Measurements from ENCODE around the gene NUDCD3. TPM values are rescaled to one million over a fixed set of nuclear protein-coding genes. Genes with fewer than 3 reads are reported as not detected.

NUDCD3 gene
- total RNA-seq, 1 experiment from 2014 or later = 94.6 TPM

GRCh38 chr7:44505595-44505994, 15.1 kb upstream of the NUDCD3 start:
- Histone ChIP-seq H3K27me3 (ENCODE audit: insufficient read depth, low read length) (no peaks in the 10 kb centered on the region), H2AFZ (ENCODE audit: low read depth, low read length, poor library complexity, severe bottlenecking) (no peak overlapping the region), H3K27ac (ENCODE audit: low read depth, low read length) (no peak overlapping the region), H3K36me3 (ENCODE audit: control insufficient read depth in 1 of 2, insufficient read depth in 2 of 2, low read length in 2 of 2) (no peaks in the 10 kb centered on the region), H3K9me2 (ENCODE audit: insufficient read depth) (no peaks in the 10 kb centered on the region), H3K9me3 (ENCODE audit: control insufficient read depth in 1 of 2, insufficient read depth in 1 of 2, low read depth in 1 of 2, low read length in 2 of 2) (no peaks in the 10 kb centered on the region), H3K4me1 (ENCODE audit: control insufficient read depth in 1 of 2, insufficient read depth in 2 of 2, low read length in 2 of 2) (no peaks in the 10 kb centered on the region), H3K79me2 (ENCODE audit: insufficient read depth, low read length) (no peaks in the 10 kb centered on the region), H3K4me3 (replicated peaks in 1 of 2; ENCODE audit: low read depth in 1 of 2, low read length in 2 of 2) (no peak overlapping the region), H3K4me2 (ENCODE audit: low read length) (no peak overlapping the region), H3K9ac (ENCODE audit: low read length) (no peak overlapping the region), H4K20me1 (ENCODE audit: insufficient read depth) (no peaks in the 10 kb centered on the region)
- no peak for ATAC-seq
- no peak for DNase-seq (ENCODE audit: low read depth, low spot score)
- no TSS peak for BruUV-seq (replicated peaks)
- ChIA-PET CTCF (no interaction called here), RAD21 (ENCODE audit: low non-redundant PET in 1 of 2, low total read pairs in 2 of 2, uncharacterized antibody in 2 of 2, unreplicated experiment in 2 of 2) (no interaction called here), POLR2A (no interaction called here)
- no peak for TF ChIP-seq ZFX (IDR thresholded peaks at IDR 0.05)
- TF ChIP-seq CEBPB (IDR thresholded peaks at IDR 0.05; ENCODE audit: low read depth) = no peak
- no peak for TF ChIP-seq EGR1 (IDR thresholded peaks at IDR 0.05; ENCODE audit: low read depth)
- no peak for TF ChIP-seq SP1 (IDR thresholded peaks at IDR 0.05; ENCODE audit: low read depth)
- TF ChIP-seq EZH2 (IDR thresholded peaks at IDR 0.05) = no peak
- no peak for TF ChIP-seq REST (IDR thresholded peaks at IDR 0.05; ENCODE audit: low read depth)
- TF ChIP-seq TCF7L2 (IDR thresholded peaks at IDR 0.05; ENCODE audit: borderline replicate concordance, extremely low read depth, insufficient read depth, insufficient read length) = no peak
- TF ChIP-seq POLR2A (IDR thresholded peaks at IDR 0.05; ENCODE audit: borderline replicate concordance, extremely low read depth, insufficient read depth, insufficient read length) = no peak
- TF ChIP-seq ELF1 (IDR thresholded peaks at IDR 0.05; ENCODE audit: borderline replicate concordance, low read depth) = no peak
- TF ChIP-seq POLR2AphosphoS5 (IDR thresholded peaks at IDR 0.05; ENCODE audit: low read depth, low read length) = no peak
- no peak for TF ChIP-seq EZH2phosphoT487 (IDR thresholded peaks at IDR 0.05; ENCODE audit: borderline replicate concordance)
- TF ChIP-seq, protein P1, sequence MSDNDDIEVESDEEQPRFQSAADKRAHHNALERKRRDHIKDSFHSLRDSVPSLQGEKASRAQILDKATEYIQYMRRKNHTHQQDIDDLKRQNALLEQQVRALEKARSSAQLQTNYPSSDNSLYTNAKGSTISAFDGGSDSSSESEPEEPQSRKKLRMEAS (IDR thresholded peaks at IDR 0.05) = no peak
- no peak for TF ChIP-seq ZNF274 (IDR thresholded peaks at IDR 0.05; ENCODE audit: low read depth, low read length)
- no peak for TF ChIP-seq FOSL1 (IDR thresholded peaks at IDR 0.05; ENCODE audit: low read depth)
- TF ChIP-seq YY1 (IDR thresholded peaks at IDR 0.05; ENCODE audit: extremely low read depth, insufficient replicate concordance, low read depth, low read length) = no peak
- TF ChIP-seq, protein P2, sequence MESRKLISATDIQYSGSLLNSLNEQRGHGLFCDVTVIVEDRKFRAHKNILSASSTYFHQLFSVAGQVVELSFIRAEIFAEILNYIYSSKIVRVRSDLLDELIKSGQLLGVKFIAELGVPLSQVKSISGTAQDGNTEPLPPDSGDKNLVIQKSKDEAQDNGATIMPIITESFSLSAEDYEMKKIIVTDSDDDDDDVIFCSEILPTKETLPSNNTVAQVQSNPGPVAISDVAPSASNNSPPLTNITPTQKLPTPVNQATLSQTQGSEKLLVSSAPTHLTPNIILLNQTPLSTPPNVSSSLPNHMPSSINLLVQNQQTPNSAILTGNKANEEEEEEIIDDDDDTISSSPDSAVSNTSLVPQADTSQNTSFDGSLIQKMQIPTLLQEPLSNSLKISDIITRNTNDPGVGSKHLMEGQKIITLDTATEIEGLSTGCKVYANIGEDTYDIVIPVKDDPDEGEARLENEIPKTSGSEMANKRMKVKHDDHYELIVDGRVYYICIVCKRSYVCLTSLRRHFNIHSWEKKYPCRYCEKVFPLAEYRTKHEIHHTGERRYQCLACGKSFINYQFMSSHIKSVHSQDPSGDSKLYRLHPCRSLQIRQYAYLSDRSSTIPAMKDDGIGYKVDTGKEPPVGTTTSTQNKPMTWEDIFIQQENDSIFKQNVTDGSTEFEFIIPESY (IDR thresholded peaks at IDR 0.05; ENCODE audit: extremely low read depth, insufficient replicate concordance, low read length) = no peak
- no peak for TF ChIP-seq CTCF (IDR thresholded peaks at IDR 0.05 in 2 of 3, conservative IDR thresholded peaks at IDR 0.05 in 1 of 3; ENCODE audit: borderline replicate concordance in 1 of 3, insufficient read depth in 1 of 3, low read depth in 2 of 3, low read length in 2 of 3)
- intact Hi-C loops (cut with micrococcal nuclease) = no loop called here
